Kidney epithelial cell (primary cell): Measurements from ENCODE around the gene NKAIN4. TPM values are rescaled to one million over a fixed set of nuclear protein-coding genes. Genes with fewer than 3 reads are reported as not detected.
A peak's percentile ranks its signal among the peaks of the same experiment; 100 is the strongest.

Experiments used
- DNase-seq: peaks from one replicate; pipeline ENCODE4 v3.0.0-alpha.2; 2010; ENCODE audit warnings: low read depth
- H3K27me3 ChIP-seq: 2 replicates; pipeline ENCODE4 v1.6.0; 2011; ENCODE audit warnings: low read length; ENCODE audit not compliant: control insufficient read depth, insufficient read depth
- H3K36me3 ChIP-seq: 2 replicates; pipeline ENCODE4 v1.5.1; 2011; ENCODE audit warnings: low read length; ENCODE audit not compliant: control insufficient read depth, insufficient read depth
- H3K4me3 ChIP-seq: 2 replicates; pipeline ENCODE4 v1.5.1; 2011; ENCODE audit warnings: low read depth, mild to moderate bottlenecking, control low read depth, low read length
- CTCF ChIP-seq: IDR thresholded peaks from 2 replicates; pipeline ENCODE4 v1.5.1; 2011; ENCODE audit warnings: mild to moderate bottlenecking, moderate library complexity, low read length, control low read depth, inconsistent platforms; ENCODE audit not compliant: insufficient read depth, poor library complexity, severe bottlenecking
- total RNA-seq: library from RNA; depleted of rRNA; stranded (reverse); fragments of >200 nt; gene quantifications from 2 replicates; pipeline ENCODE4 v1.2.3, GENCODE V29; 2015

The NKAIN4 gene
- total RNA-seq, 1 donor from 2014 or later = 65.4 TPM

- Histone ChIP-seq H3K27me3 (no peaks in the 10 kb centered on the region), H3K4me3 (no peak overlapping the region), H3K36me3 (peaks cover 7% of the 10 kb centered on the region)
- DNase-seq = no peak
- no peak for TF ChIP-seq CTCF
Observed at GRCh38 chr20:63212792-63213191, 41.5 kb downstream of the NKAIN4 start.

DNA sequence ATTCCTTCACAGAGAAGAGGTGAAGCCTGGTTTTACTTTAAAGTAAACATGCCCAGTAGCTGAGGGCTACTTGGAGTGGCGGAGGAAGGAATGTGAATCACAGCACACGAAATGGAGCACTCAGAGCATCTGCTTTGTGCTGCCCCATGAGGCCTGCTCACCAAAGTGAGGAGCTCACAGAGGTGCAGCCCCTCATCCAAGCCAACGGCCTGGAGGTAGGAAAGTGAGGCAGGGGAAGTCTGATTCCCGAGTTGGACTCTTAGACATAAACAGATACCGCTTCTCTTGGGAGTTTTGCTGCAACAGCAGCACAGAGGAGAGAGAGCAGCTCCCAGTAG, 41.9 kb downstream of the NKAIN4 start:
- no peaks in the 10 kb centered on the region for H3K27me3 ChIP-seq
- no peak for TF ChIP-seq CTCF
- no peak for DNase-seq
- H3K4me3 ChIP-seq = no peak overlapping the region
- peaks cover 7% of the 10 kb centered on the region for H3K36me3 ChIP-seq

DNA sequence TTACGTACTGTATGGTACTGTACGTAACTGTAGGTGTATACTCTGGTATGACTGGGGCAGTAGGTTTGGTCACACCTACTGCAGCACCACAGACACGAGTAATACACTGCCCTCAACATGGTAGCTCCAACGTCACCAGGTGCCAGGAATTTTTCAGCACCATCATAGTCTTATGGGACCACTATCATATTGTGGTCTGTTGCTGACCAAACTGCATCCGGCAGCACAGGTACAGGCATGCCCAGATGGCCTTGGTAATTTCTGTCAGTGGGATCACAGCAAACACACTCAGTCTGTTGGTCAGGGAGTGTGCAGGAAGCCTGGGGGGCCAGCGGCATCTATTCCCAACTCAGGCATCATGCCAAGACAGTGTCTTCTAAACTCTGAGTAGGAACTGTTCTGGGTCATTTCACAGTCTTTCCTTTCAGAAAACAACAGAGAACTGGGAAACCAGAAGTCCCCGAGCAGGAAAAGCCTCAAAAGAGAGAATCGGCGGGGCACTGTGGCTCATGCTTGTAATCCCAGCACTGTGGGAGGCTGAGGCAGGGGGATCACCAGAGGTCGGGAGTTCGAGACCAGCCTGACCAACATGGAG, 44.2 kb downstream of the NKAIN4 start:
- Histone ChIP-seq H3K27me3 (no peaks in the 10 kb centered on the region), H3K4me3 (no peak overlapping the region), H3K36me3 (peaks cover 7% of the 10 kb centered on the region)
- DNase-seq = no peak
- TF ChIP-seq CTCF = no peak

DNA sequence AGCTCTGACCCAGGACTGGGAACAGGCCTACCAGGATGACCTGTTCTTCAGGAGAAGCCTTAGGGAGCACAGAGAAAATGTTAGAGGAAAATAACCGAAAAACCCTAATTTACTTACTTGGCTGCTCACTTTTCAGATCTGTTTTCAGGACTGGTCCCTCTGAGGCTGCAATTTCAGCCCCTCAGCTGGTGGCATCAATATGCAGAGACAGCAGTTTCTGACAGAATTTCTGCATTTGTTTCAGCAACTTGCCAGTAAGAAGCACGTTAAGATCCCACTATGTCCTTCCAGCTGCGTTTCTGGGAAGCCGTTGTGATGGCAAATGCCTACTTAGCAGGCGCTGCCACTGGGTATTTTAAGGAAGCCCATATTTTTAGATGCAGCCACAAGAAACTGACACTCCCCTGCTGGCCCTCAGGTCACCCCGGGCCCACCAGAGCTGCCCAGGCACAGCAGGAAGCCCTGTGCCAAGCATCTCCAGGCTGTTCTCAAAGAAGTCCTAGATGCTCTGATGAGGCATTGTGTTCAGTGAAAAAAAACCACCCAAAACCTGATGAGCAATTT, 45.8 kb downstream of the NKAIN4 start:
- no peak for TF ChIP-seq CTCF
- no peak overlapping the region for H3K4me3 ChIP-seq
- H3K36me3 ChIP-seq = peaks cover 5% of the 10 kb centered on the region
- DNase-seq = no peak
- no peaks in the 10 kb centered on the region for H3K27me3 ChIP-seq

DNA sequence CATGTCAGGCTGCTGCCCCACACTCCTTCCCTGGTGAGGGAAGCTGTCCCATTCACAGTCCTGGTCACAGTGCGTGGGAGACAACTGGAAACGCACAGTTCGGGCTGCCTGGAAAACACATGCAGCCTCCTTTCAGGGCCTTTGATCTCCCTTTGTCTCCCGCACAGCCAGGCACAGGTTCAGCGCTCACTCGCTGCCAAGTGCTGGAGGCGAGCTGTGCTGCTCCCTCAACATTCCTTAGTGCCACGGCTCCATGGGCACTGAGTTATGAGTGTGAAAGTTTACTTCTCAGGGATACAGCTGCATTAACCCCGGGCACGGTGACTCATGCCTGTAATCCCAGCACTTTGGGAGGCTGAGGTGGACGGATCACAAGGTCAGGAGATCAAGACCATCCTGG, 47.4 kb downstream of the NKAIN4 start:
- H3K4me3 ChIP-seq = no peak overlapping the region
- H3K27me3 ChIP-seq = no peaks in the 10 kb centered on the region
- TF ChIP-seq CTCF = no peak
- peak; percentile 71 for DNase-seq
- peaks cover 8% of the 10 kb centered on the region for H3K36me3 ChIP-seq

GRCh38 chr20:63205896-63206295, 48.4 kb downstream of the NKAIN4 start:
- Histone ChIP-seq H3K27me3 (no peaks in the 10 kb centered on the region), H3K36me3 (peaks cover 6% of the 10 kb centered on the region)

More at GRCh38 chr20:63205896-63206295, 48.4 kb downstream of the NKAIN4 start:
- no peak for TF ChIP-seq CTCF
- DNase-seq = no peak
- no peak overlapping the region for H3K4me3 ChIP-seq
